GM21723 (cell line): ENCODE measurements around the gene GLIS1.
"Not testable (repeated sequence)": the region's sequence is repeated elsewhere in the genome, so short reads cannot be mapped to it uniquely, and the experiment has no call there.

Experiments
- ATAC-seq: cut with Tn5 transposase; IDR thresholded peaks from one replicate; pipeline ENCODE4 v1.9.1; 2021; ENCODE audit warnings: mild to moderate bottlenecking, moderate library complexity; ENCODE audit not compliant: unreplicated experiment

Gene GLIS1

GRCh38 chr1:53656747-53657530 is 82.0 kb downstream of the GLIS1 start:
- no peak for ATAC-seq

DNA sequence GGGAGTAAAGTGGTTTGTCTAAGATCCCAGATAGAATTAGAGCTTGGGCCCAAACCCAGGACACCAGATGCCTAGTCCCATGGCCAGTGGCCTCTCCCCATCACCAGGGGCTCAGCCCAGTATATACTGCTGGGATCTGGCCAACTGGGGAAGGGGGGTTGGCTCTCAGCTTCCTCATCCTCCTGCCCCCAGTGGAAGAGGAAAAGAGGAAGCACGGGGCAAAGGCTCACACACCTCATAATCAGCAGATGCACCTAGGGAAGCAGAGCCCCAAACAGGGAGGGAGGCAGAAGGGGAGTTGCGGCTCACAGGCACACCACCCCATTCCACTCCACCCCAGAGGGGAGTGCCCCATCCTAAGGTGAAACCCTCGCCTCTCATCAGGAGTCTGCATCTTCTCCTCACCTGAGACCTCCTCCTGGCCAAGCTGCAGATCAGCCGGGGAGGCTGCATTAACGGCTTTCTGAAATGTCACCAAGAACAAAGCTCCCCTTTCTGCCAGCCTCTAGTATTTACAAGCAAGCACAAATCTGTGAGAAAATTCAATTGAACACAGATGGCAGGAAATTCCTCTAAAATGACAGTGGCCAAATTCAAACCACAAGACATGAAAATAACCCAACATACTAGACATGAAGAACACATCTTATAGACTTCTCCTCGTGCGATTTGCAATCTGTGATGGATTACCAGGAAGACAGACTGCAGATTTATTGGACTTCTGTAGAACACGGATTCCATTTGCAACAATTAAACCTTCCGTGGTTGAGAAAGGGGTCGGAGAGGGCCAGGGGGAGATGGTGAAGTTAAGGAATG is 82.8 kb downstream of the GLIS1 start:
- no peak for ATAC-seq

GRCh38 chr1:53654216-53655210 is 84.5 kb downstream of the GLIS1 start:
- ATAC-seq, result no peak

DNA sequence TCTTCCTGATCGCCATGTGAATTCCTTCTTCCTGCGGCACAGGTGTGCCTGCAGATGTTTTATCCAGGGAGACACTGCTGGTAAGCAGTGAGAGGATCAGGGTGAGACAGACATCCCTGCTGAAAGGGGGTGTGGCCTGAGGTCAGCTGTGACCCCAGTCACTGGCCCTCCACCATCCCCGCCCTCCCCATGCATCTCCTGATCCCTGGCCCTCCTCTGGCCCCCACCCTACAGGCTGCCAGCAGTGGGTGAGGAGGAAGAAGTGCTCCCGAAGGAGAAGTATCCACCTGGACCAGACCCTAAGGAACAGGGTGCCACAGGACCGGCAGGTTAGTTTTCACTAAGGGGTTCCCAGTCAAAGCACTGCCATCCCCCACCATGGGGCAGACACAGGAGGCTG is 85.3 kb downstream of the GLIS1 start:
- ATAC-seq, result no peak

GRCh38 chr1:53653200-53653575 is 85.8 kb downstream of the GLIS1 start:
- ATAC-seq, result no peak

DNA sequence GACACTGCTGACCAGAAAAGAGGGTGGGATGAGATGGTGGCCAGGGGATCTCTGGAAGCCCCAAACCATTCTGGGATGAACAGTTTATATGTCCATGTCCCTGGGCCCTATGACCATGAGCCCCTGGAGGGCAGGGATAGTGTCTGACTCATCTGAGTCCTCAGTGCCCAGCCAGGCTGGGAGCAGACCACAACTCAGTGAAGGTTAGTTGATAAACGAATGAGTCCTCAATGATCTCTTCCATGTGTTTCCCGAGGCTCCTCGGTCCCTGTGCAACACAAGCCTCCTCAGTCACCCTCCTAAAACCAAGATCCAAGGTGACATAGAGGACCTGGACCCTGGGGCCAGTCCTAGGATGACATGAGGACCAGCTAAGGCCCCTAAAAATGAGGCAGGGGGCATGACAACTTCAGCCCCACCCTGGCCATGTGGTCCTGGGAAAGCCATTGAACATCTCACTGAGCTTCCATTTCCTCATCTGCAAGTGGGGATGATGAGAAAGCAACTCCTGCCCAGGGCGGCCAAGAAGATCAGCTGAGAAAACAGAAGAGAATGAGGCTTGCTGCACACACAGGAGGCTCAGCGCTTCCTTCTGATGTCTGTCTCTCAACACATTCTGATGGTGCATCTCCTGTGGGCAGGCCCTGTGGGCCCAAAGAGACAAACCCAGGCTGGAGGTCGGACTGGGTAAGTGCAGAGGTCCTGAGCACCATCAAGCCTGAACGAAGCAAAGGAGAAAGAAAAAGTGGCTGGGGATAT is 86.3 kb downstream of the GLIS1 start:
- ATAC-seq, result no peak

DNA sequence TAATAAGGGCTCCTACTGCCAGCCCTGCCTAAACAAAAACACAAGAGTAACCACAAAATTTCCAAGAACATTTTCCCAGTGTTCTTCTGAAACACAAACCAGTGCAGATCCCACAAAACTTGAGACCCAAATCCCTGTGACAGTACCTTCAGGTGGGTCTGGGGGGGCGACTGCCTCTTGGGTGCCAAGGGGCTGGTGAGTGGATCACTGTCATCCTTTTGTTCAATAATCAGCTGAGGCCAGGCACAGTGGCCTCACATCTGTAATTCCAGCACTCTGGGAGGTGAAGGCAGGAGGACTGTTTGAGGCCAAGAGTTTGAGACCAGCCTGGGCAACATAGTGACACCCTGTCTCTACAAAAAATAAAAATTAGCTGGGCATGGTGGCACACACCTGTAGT is 87.6 kb downstream of the GLIS1 start:
- ATAC-seq, result no peak

GRCh38 chr1:53648516-53648915 is 90.4 kb downstream of the GLIS1 start:
- ATAC-seq, result no peak

- ATAC-seq, result not testable (repeated sequence)
Observed at GRCh38 chr1:53647915-53648314, 91.0 kb downstream of the GLIS1 start.

- ATAC-seq, result no peak
Observed at GRCh38 chr1:53646732-53647131, 92.2 kb downstream of the GLIS1 start.

DNA sequence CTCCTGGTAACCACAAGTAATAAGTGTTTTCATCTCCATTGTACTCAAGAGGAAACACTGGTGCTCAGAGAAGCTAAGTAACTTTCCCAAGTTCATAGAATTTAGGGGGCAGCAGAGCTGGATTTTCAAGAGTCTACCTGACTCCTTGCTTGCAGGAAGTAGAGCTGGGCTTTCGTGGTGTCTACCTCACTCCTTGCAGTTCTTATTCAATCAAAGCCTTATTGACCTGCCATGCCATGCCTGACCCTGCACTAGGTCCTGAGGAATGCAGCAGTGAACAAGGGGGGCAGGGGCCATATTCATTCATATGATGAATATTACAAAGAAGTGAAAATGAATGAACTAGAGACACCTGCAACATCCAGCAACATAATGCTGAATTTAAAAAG is 93.3 kb downstream of the GLIS1 start:
- no peak for ATAC-seq

GRCh38 chr1:53644909-53645689 is 93.9 kb downstream of the GLIS1 start:
- no peak for ATAC-seq

DNA sequence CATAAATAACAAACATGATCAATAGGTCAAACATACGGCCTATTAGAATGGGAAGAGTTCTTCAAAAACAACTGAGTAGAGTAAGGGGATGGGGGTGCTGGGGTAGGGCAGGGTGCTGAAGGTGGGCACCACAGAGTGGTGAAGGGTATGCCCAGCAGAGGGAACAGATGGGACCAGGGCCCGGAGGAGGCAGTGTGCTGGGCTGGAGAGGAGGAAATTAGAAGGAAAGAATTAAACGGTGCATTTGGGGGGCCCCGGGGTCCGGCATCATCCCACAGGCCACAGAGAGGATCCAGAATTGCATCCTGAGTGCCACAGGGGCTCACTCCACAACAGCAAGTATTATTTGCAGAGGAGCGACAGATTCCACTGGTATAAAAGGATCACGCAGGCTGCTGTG is 94.5 kb downstream of the GLIS1 start:
- no peak for ATAC-seq

DNA sequence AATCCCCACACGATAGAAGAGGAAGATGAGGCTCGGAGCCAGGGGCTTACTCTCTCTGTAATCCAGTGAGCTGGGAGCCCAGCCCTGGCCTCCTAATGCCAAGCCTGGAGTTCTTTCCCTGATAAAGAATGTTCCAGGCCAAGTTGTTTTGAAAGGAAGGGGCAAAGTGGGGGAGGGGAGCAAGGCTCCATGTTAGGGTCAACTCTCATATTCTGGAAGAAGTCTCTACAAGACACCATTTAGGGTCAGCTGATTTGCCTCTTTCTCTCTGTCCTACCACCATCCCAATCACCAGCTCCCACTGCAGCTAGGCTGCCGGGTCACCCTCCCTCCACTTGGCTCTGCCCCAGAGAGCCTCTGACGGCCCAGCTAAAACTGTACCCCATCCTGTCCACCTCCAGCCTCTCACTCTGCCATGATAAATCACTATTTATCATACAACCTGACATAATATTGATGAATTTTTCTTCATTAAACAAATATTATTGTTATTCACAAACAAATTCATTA is 95.0 kb downstream of the GLIS1 start:
- ATAC-seq, result no peak

GRCh38 chr1:53643041-53643880 is 95.7 kb downstream of the GLIS1 start:
- no peak for ATAC-seq

DNA sequence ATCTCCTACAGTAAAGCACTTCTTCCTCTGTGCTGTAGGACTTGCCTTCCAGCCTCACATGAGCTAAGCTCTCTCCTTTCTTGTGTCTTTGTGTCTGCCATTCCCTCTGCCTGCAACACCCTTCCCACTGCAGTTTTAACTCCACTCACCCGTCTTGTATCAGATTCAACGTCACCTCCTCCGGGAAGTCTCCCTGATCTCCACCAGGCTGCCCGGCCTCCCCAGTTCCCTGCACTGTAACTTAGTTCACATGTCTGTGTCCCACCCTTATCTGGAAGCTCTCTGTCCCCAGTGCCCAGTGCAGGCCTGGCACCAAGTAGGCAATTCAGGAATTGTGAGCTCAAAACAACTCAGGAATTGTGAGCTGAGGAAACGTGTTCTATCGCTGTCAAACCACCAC is 96.4 kb downstream of the GLIS1 start:
- no peak for ATAC-seq

- no peak for ATAC-seq
Observed at GRCh38 chr1:53642215-53642555, 96.8 kb downstream of the GLIS1 start.

- no peak for ATAC-seq
Observed at GRCh38 chr1:53641481-53642214, 97.3 kb downstream of the GLIS1 start.
